ENCODE data around the gene KPNA4.
"Not testable (repeated sequence)": the region's sequence is repeated elsewhere in the genome, so short reads cannot be mapped to it uniquely, and the experiment has no call there.

The KPNA4 gene

DNA sequence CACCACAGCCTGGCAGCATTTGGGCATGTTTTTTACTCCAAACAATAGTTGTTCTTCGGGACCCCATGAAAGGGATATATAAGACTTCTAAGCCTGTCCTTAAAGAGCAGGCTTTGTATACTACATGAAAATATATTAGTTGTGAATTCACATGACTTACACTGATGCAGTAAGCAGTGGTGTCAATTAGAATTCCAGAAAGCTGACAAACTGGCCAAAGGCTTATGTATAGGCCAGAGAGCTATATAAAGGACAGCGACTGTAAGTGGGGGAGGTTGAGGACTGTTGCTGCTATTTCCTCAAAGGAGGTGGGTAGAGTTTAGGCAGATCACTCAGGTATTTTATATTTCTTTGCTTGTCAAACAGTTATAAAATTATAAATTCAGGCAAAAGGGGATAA lies 24.8 kb downstream of the KPNA4 start:
- H3K27ac ChIP-seq, result no peak overlapping the region
- DNase-seq (ENCODE audit: low spot score), result no peak
- H3K4me3 ChIP-seq, result no peak overlapping the region
- TF ChIP-seq, protein P1, sequence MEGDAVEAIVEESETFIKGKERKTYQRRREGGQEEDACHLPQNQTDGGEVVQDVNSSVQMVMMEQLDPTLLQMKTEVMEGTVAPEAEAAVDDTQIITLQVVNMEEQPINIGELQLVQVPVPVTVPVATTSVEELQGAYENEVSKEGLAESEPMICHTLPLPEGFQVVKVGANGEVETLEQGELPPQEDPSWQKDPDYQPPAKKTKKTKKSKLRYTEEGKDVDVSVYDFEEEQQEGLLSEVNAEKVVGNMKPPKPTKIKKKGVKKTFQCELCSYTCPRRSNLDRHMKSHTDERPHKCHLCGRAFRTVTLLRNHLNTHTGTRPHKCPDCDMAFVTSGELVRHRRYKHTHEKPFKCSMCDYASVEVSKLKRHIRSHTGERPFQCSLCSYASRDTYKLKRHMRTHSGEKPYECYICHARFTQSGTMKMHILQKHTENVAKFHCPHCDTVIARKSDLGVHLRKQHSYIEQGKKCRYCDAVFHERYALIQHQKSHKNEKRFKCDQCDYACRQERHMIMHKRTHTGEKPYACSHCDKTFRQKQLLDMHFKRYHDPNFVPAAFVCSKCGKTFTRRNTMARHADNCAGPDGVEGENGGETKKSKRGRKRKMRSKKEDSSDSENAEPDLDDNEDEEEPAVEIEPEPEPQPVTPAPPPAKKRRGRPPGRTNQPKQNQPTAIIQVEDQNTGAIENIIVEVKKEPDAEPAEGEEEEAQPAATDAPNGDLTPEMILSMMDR (IDR thresholded peaks at IDR 0.05), result no peak

DNA sequence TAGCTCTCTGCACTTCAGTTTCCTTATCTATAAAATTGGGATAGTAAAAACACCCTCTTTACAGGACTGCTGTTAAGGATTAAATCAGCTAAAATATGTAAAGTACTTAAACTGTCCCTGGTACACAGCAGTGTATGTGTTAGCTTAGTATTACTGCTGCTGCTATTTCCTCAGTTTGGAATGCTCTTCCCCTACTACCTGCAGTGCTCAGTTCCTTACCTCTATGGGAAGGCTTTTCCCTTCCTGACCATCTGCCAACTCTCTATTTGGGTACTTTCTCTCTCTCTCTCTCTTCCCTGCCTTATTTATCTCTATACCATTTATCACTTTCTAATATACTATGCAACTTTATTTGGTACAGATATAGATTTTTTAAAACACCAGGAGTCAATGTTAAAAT lies 26.5 kb downstream of the KPNA4 start:
- TF ChIP-seq, protein P1 (IDR thresholded peaks at IDR 0.05), result no peak
- no peak for DNase-seq (ENCODE audit: low spot score)

GRCh38 chr3:160537729-160538128 lies 27.6 kb downstream of the KPNA4 start:
- DNase-seq (ENCODE audit: low spot score), result no peak
- H3K27ac ChIP-seq, result no peak overlapping the region
- TF ChIP-seq, protein P1 (IDR thresholded peaks at IDR 0.05), result no peak
- H3K4me3 ChIP-seq, result no peak overlapping the region

More for the DNA sequence above, 26.5 kb downstream of the KPNA4 start:
- Histone ChIP-seq H3K4me3 (no peak overlapping the region), H3K27ac (no peak overlapping the region)

- TF ChIP-seq, protein P1 (IDR thresholded peaks at IDR 0.05), result no peak
- H3K4me3 ChIP-seq, result no peak overlapping the region
- no peak for DNase-seq (ENCODE audit: low spot score)
- H3K27ac ChIP-seq, result no peak overlapping the region
Observed at GRCh38 chr3:160532371-160532770, 33.0 kb downstream of the KPNA4 start.

DNA sequence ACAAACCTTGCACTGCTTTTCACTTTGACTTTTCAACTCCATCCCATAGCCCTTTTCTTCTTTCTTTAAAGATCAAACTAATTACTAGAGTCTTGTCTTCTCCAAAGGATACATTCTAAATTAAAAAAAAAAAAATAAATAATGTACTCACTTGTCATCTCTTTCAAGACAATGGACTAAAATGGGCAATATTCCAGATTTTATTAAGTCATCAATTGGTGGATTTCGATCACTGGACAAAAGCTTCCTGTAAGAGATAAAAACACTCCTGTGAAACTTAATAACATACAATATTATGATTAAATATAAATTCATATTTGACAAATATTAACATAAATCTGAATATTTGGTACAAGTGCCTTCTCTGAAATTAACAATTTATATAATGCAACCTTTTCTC lies 34.1 kb downstream of the KPNA4 start:
- H3K4me3 ChIP-seq, result no peak overlapping the region
- no peak overlapping the region for H3K27ac ChIP-seq
- TF ChIP-seq, protein P1 (IDR thresholded peaks at IDR 0.05), result no peak
- no peak for DNase-seq (ENCODE audit: low spot score)

GRCh38 chr3:160516391-160516790 lies 49.0 kb downstream of the KPNA4 start:
- not testable (repeated sequence) for H3K27ac ChIP-seq; DNase-seq (ENCODE audit: low spot score); H3K4me3 ChIP-seq

- H3K27ac ChIP-seq, result no peak overlapping the region
- no peak overlapping the region for H3K4me3 ChIP-seq
- DNase-seq (ENCODE audit: low spot score), result no peak
- TF ChIP-seq, protein P1 (IDR thresholded peaks at IDR 0.05), result no peak
Observed at GRCh38 chr3:160501325-160501724, 64.0 kb downstream of the KPNA4 start.

DNA sequence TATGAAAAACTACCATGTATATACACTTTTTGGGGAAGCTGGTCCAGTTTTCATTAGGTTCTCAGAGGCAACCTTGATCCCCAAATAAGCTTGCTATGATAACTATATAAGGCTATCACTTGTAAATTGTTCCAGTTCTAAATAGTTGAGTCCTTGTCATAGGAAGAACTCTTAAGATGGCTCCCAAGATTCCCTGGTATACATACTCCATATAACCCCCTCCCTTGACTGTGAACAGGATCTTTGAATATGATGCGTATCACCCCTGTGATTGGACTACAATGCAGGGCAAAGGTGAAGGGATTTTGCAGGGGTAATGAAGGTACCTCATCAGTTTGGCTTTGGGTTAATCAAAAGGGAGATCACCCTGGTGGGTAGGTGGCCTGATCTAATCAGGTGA lies 67.2 kb downstream of the KPNA4 start:
- DNase-seq (ENCODE audit: low spot score), result no peak
- TF ChIP-seq, protein P1 (IDR thresholded peaks at IDR 0.05), result no peak
- Histone ChIP-seq H3K27ac (no peak overlapping the region), H3K4me3 (no peak overlapping the region)

Measured in coronary artery (tissue), 2 donors.